Measurements from ENCODE around the gene GBP2.
"Not testable (repeated sequence)": the region's sequence is repeated elsewhere in the genome, so short reads cannot be mapped to it uniquely, and the experiment has no call there.

GBP2 gene, protein sequence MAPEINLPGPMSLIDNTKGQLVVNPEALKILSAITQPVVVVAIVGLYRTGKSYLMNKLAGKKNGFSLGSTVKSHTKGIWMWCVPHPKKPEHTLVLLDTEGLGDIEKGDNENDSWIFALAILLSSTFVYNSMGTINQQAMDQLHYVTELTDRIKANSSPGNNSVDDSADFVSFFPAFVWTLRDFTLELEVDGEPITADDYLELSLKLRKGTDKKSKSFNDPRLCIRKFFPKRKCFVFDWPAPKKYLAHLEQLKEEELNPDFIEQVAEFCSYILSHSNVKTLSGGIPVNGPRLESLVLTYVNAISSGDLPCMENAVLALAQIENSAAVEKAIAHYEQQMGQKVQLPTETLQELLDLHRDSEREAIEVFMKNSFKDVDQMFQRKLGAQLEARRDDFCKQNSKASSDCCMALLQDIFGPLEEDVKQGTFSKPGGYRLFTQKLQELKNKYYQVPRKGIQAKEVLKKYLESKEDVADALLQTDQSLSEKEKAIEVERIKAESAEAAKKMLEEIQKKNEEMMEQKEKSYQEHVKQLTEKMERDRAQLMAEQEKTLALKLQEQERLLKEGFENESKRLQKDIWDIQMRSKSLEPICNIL

DNA sequence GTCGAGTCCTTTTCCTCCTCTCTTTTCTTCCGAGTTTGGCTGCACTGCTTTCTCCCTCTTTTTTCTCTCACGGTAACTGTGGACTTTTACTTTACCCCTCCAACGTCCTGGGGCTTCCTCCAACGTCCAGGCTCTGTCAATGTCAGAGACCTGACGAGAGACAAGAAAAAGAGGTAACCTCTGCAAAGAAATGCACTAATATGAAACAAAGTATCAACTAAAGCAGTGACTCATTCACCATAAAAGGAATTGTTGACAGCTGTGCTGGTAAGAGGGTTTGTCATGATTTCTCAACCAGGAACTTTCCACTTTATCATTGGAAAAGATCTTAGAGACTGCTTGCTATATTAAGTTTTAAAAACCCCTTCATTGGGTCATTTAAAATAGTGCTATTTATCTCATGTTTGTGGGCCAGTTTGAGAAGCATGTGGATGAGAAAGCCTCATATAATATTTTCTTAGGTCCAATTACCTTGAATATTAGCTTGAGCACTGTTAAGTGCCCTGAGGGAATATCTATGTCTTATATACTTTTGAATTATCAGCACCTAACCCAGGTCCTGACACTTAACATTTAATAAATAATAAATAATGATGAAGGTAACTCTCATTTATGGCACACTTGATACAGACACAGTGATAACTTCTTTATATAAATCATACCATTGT, at the start of gene GBP2:
Gene GBP2 (minus strand): TSS at position 202 of the 668 bp plus-strand sequence. CDS start 4,148 bp downstream, outside the sequence.
- no peak for DNase-seq

DNA sequence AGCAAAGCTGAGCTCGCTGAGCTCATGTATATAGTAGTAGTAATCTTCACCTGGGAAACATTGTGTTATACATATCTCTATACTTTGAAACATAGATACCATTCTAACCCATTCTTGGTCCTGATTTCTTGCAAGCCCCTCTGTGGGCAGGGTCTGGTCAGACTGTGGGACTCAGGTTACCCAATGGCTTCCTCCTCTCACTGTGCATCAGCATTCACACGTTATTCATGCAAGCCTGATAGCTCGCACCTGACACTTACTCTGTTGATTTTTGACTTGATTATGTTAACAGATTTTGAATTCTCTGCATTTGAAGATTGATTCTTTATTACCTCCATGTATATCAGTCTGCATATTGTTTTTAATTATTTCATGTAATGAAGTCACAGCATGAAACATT, 48.6 kb upstream of the GBP2 start:
- DNase-seq: no peak

DNA sequence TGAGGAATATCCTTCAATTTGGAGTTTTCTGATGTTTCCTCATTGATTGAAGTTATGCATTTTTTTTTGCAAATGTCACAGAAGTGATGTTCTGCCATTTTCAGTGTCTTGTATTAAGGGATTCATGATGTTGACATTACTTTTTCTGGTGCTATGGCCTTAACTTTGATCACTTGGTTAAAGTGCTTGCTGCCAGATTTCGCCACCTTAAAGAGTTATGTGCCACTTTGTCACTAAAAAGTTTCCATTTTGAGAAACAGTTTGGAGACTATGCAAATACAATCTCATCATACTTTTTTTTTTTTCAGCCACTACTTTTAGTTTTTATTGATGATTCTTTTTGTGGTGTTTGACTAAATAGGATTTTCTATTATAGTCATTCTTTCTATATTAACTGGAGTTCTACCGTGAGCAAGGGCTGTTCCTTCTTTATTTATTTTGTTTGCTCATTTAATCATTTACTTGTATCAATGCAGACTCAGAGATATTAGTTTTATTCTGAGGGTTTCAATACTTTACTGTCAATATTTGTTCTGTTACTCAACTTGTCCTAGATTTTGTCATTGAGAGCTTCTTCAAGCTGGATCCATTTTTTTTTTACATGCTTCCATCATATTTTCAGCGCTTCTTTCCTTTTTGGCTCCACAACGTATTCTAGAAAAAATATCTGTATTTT, 46.7 kb upstream of the GBP2 start:
- no peak for DNase-seq

DNA sequence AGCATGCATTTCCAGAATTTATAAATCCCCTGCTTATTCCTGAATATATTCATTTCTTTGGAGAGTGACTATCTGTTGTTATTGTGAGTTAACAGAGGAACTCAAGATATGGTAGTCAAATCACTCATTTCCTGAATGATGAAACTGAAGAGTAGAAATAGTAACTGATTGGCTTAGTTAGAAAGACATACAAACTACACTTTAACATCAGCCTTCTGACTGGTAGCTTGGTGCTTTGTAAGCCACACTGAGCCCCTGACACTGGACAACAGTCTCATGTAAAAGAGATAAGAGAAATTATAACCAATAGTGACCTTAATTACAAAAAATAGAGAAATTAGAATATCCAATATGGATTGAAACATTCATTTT, 45.1 kb upstream of the GBP2 start:
- no peak for DNase-seq

DNA sequence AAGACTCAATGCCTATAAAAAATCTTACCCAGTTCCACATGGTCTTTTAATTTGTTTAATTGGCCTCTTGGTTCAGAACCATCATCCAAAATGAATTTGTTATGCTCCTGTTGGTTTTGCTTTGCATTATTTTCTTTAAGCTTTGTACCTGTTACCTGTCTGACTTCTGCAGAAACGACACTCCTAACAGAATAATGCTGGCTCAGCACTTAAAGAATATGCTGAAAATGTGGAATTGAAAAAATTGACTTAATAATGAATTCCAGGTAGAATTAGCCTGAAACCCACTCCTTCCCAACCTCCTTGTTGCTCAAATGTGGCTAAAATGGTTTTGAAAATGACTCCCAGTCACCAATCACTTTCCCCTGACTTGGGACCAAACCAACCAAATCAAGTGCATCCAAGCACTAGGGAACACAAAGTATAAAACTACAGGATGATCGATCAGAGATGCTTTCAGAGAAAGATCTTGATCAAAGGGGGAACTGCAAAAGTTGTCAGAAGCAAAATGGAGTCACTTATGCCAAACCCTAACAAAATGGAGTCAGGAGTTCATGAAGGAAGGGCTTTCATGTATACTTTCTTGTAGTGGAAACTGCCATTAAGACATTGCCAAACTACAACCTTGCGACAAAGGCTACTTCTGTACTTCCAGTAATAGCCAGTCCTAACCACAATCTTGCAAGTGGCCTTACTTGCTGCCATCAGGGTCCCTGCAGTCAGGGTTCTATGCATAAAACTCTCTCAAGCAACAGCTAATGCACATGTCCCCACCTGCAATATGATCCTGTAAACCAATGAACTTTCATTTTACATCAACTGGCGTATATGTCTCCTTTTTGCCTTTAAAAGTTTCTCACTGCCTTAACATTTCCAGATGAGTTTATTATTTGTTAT, 44.5 kb upstream of the GBP2 start:
- no peak for DNase-seq

DNA sequence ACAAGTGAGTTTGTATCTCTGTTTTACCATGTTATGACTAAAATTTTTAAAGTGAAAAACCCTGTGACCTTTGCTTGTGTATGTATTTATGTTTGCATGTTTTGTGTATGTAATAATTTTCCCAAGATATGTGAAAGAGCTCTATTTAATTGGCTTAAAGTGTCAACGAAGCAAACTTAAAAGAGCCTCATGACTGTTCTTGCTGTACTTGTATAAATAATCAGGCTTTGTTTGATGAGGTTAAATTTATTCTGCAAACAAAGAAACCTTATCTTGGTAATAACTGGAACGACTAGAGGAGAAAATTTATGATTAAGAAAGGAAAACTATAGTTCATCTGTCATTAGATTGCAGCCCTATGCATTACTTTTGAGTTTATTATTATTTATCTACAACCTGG, 43.3 kb upstream of the GBP2 start:
- DNase-seq: no peak

DNA sequence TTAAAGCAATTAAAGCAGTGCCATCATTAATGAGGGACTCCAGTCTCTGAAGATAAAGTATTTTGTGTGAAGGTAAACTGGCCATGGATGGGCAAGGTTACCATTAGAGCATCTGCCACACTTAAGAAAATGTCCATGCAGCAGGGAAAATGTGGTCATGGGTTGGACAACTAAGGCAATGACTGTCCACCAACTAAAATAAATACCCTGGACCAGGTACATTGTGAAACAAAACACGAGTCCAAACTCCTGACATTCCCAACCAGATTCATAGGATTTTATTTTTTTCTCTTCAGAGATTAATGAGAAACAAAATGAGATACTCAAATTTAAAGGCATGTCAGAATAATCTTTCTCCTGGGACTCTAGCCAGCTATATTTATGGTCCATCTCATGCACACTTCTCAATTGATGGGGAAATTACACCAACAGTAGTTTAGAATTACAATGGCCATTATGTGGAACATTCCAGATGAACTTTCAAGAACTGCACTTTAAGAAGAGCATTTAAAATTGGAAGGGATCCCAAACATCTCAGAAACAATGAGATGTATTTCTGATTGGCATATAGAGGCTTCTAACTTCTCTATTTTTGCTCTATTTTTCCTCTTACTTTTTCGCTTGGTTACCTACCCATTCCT, 41.8 kb upstream of the GBP2 start:
- DNase-seq: no peak

DNA sequence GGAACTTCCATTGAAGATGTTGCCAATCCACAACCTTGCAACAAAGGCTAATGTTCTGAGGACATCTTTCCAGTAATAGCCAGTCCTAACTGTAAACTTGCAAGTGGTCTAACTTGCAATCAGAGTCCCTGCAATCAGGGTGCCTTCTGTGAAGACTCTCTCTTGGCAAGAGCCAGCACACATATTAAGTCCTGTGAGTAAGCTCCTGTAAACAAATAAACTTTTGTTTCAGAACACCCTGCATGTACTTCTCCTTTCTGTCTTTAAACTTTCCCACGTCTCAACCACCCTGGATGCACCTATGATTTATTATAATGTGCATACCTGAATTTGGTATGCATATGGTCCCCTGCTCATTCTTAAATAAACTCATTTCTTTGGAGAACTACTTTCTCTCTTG, 40.8 kb upstream of the GBP2 start:
- DNase-seq: no peak

DNA sequence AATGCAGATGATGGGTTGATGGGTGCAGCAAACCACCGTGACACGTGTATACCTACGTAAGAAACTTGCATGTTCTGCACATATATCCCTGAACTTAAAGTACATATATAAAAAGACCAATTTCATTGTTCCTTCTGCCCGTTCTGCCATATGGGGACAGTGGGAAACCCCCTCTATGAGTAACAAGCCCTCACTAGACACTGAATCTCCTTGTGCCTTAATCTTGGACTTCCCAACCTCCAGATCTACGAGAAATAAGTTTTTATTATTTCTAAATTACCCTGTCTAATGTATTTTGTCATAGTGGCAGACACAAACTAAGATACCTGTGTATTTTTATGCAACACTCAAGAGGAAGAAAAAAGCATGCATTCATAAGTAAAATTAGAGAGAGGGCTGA, 39.9 kb upstream of the GBP2 start:
- no peak for DNase-seq

DNA sequence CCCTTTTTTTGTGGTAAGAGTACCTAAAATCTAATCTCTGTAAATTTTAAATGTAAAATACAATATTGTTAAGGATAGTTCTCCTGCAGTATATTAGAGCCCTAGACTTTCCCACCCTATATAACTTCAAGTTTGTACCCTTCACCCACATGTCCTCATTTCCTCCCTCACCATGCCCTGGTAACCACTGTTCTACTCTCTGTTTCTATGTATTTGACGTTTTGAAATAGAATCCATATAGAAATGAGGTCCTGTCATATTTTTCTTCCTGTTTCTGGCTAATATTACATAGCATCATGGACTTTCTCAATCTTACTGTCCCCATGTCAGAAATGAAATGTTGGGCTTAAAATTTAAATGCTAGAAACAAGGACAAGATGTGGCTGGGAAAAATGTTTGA, 25.1 kb upstream of the GBP2 start:
- no peak for DNase-seq

DNA sequence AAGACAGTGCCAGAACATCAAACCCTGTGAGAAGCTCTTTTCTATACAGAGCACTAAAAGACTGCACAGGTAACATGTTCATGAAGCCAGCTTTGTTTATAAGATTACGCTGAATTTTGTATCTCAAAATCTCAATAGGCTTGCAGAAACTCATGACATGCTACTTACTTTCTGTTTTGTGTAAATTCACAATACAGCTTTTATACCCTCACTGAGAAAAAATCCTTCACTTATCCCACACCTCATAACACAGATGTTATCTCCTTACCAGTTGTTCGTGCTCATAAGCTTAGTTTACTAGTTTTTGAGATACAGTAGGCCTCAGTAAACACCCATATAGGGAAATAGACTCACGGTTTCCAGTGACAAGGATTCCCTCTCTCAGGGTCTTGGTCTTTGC, 24.1 kb upstream of the GBP2 start:
- DNase-seq: no peak

DNA sequence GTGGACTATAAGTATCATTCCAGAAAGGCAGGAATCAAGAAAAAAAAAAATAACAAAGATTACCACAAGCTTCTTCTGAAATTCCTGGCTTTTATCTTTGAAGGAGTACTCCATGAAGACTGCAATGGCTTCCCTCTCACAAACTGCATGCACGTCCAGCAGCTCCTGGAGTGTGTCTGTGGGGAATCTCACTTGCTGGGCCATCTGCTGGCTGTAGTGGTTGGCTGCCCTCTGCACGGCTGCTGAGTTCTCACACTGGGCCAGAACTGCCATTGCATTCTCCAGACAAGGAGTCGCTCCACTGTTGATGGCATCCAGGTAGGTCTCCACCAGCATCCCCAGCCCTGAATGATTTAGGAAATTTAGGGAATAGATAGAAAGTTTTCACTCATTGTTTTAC, 23.3 kb upstream of the GBP2 start:
- no peak for DNase-seq

DNA sequence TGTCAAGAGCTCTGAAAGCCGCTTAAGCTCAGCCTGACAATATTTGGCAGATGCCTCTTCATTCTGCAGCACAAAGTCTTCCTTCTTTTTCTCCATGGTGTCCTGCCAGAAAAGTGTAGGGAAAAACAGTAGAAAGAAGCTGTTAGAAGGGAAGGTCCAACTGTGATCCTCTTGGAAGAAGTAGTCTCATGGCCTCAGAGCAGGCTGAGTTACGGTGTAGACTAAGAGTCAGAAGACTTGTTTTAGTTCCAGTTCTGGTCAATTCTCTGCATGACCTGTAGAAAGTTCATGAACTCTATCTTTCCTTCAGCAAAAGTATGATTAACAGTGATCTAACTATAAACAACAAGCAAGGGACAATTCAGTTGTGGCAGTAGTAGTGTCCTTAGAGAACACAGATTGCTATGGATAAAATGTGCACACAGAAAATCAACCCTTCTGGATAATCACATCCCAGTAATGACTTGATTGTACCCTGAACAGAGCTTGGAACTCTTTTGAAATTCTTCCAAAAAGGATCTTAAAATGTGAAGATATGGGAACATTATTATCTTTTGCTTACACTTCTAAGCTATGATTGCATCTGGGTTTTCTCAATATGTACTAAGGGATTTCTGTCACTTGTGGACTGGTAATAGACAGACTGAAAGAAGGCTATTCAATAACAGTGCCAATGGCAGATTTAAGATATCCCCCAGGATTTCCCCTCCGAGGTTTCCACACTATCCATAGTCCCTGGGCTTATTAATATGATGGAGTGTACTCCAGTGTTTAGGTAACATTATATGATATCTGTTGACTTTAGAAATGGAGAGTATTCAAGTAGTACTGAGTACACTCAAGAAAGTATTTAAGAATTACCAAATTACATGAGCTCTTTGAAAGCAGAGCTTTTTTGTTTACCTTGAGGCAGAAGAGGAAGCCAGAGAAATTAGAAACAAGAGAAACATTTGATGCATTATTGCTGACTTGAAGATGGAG, 22.1 kb upstream of the GBP2 start:
- DNase-seq: no peak

DNA sequence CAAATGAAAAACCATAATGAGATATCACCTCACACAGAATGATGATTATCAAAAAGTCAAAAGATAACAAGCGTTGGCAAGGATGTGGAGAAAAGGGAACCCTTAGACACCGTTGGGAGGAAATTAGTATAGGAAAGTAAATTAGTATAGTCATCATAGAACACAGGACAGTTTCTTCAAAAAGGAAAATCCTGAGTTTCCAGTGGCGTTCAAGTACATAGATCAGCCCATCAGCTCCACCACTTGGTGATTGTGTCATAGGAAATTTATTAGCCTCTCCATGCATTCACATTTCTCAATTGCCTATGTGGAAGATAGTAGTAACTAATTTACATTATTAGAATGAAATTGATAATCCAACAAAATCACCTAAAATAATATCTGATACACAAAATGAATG, 20.8 kb upstream of the GBP2 start:
- DNase-seq: no peak

DNA sequence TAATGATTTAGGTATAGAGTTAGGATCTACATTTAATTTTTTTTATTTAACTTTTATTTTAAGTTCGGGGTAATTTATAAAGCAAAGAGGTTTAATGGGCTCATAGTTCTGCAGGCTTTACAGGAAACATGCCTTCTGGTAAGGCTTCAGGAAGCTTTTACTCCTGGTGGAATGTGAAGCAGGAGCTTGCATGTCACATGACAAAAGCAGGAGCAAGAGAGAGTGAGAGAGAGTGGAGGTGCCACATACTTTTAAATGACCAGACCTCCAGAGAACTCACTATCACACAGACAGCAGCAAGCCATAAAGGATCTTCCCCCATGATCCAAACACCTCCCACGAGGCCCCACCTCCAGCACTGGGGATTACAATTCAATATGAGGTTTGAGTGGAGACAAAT, 17.6 kb upstream of the GBP2 start:
- no peak for DNase-seq

DNA sequence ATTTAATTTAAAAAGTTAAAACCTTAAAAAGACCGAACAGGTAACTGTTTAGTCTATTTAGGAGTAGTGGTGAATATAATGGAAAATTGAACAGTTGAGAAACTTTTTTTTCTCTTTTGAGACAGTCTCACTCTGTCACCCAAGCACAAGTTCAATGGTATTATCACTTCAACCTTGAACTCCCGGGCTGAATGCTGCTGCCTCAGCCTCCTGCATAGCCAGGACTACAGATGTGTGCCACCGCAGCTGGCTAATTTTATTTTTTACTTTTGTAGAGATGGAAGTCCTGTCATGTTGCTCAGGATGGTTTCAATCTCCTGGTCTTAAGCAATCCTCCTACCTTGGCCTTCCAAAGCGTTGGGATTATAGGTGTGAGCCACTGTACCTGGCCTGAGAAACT, 16.2 kb upstream of the GBP2 start:
- no peak for DNase-seq

DNA sequence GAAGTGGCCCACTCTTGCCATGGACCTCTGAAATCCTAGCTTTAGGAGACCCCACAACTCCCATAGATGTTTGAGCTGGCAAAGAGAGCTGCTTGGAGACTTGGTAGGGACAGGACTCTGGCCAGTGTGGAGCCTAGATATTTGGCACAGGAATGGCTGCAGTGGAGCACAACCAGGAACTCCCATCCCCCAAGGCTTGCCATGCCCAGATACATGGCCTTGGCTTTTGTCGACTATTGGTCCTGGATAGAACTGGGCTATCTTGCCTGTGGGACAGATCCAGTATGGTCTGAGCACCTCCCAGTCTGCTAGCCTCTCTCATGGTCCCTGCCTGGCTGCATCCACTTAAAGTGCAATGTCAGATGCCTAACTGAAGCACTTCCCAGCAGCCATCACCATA, 7.8 kb upstream of the GBP2 start:
- DNase-seq: no peak

DNA sequence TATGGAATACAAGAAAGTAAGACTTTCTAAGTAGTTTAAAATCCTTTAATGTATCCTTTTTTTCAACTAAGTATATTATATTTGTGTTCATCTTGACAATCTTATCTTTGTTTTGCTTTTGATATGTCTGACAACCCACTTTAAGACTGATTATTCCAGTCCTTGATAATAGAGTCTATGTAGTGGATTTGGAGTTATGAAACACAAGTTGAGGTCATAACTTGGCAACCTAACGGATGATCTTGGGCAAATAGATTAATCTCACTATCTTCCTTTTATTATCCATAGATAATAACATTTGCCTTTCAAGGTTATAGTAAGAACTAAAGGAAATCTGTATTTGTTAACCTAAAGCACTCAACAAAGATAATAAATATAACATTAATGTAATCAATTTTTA, 4.8 kb upstream of the GBP2 start:
- DNase-seq: no peak

DNA sequence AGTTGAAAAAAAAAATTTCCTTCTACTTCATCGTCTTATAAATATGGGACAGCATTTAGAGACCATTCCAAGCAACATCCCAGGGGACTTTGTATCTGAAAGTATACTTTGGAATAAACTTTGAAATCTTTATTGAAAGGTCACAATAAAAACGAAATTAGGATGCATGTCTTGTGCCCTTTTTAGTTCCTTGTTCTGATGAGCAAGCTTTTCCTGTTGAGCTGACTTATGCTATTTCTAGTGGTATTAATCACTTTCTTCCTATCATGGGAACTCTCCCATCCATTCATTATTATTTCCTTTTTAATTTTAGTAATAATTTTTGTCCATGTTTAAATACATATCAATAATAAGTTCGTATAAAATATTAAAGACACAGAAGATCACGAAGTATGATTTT, 4.0 kb upstream of the GBP2 start:
- no peak for DNase-seq

DNA sequence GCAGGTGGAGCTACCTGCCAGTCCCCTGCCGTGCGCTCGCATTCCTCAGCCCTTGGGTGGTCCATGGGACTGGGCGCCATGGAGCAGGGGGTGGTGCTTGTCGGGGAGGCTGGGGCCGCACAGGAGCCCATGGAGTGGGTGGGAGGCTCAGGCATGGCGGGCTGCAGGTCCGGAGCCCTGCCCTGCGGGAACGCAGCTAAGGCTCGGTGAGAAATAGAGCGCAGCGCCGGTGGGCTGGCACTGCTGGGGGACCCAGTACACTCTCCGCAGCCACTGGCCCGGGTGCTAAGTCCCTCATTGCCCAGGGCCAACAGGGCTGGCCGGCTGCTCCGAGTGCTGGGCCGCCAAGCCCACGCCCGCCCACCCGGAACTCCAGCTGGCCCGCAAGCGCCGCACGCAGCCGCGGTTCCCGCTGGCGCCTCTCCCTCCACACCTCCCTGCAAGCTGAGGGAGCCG, 2.1 kb upstream of the GBP2 start:
- not testable (repeated sequence) for DNase-seq

All from GOT3 (cell line).